Pons (tissue), 1 donor: Measurements from ENCODE around the gene RIMBP2.

ENCODE experiments used
- DNase-seq: peaks from one replicate; pipeline ENCODE4 v3.0.0-alpha.2; 2016; ENCODE audit warnings: low spot score

The RIMBP2 gene

GRCh38 chr12:130481392-130481879 is 234.7 kb downstream of the RIMBP2 start:
- DNase-seq, result no peak

- no peak for DNase-seq
Measured at GRCh38 chr12:130480887-130481286, 235.2 kb downstream of the RIMBP2 start.

- DNase-seq, result no peak
Measured at GRCh38 chr12:130480231-130480630, 235.9 kb downstream of the RIMBP2 start.

GRCh38 chr12:130479401-130480125 is 236.5 kb downstream of the RIMBP2 start:
- DNase-seq, result no peak

GRCh38 chr12:130478786-130479185 is 237.3 kb downstream of the RIMBP2 start:
- no peak for DNase-seq

DNA sequence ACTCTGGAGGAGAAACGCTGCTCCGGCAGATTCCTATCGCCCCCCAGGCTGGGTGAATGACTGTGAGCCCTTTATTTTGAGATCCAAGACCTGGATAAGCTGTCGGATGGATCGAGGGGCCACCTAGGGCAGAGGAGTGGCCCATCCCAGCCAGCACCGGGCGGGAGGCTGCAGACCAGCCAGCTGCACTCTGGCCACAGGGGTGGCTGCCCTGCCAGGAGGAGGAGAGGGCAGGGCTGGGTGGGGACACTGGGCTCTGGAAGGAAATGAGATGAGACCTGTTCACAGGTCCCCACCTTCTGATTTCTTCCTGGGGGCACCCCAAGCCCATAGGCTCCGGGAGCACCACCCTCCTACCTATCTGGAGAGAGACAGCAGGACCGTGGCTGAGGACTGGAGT is 238.4 kb downstream of the RIMBP2 start:
- no peak for DNase-seq

- no peak for DNase-seq
Measured at GRCh38 chr12:130477266-130477665, 238.8 kb downstream of the RIMBP2 start.

- no peak for DNase-seq
Measured at GRCh38 chr12:130476451-130477135, 239.5 kb downstream of the RIMBP2 start.

DNA sequence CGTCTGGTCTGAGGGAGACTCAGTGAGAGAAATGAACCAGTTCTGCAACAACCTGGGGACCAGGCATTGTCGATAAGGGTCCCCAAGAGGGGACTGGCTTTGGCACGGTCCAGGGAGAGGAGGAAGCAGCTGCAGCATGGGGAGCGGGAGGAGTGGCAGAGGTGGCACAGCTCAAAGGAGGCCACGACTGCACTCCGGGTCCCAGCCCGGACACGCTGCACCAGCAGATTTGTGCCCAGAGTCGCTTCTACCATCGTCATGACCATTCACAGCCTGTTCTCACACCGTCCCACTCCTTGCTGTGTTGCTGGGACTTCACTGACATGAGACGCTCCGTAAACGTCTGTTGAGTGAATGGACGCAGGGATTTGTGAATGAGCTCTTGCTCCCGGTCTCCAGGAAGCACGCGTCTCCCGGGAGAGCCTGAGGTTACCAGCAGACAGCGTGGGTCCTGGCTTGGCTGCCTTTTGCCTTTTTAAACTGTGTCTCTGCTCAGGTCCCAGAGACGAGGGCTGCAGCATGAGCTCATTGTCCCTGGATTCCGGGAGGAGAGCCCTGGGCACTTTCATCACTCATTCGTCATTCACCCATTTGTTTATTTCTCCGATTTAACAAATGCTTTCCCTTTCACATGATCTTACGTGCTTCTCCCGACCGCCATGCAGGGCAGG is 241.4 kb downstream of the RIMBP2 start:
- DNase-seq, result peak; percentile 6

DNA sequence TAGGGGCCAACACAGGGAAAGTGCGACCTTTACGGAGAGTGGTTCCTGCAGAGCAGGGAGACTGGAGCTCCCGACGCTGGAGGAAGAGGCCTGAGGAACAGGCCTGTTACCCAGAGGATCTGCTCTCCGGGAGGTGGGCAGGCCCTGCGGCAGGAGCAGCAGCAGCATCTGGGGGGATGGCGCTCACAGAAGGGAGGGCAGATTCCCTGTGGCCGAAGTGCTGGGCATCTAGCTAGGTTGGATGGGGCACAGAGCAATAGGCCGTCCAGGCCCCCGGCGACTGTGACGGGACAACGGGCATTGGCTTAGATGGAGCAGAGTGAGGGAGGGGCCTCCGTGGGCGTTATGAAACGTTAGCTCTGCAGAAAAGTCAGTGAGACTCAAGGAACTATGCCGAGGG is 242.8 kb downstream of the RIMBP2 start:
- no peak for DNase-seq

- no peak for DNase-seq
Measured at GRCh38 chr12:130470969-130471368, 245.1 kb downstream of the RIMBP2 start.

- no peak for DNase-seq
Measured at GRCh38 chr12:130469552-130469951, 246.5 kb downstream of the RIMBP2 start.

GRCh38 chr12:130468700-130469245 is 247.3 kb downstream of the RIMBP2 start:
- no peak for DNase-seq

- DNase-seq, result no peak
Measured at GRCh38 chr12:130468186-130468585, 247.9 kb downstream of the RIMBP2 start.

GRCh38 chr12:130465626-130466025 is 250.5 kb downstream of the RIMBP2 start:
- no peak for DNase-seq

- DNase-seq, result no peak
Measured at GRCh38 chr12:130465046-130465445, 251.1 kb downstream of the RIMBP2 start.

GRCh38 chr12:130463818-130464670 is 252.1 kb downstream of the RIMBP2 start:
- no peak for DNase-seq

GRCh38 chr12:130463275-130463658 is 252.8 kb downstream of the RIMBP2 start:
- DNase-seq, result no peak

DNA sequence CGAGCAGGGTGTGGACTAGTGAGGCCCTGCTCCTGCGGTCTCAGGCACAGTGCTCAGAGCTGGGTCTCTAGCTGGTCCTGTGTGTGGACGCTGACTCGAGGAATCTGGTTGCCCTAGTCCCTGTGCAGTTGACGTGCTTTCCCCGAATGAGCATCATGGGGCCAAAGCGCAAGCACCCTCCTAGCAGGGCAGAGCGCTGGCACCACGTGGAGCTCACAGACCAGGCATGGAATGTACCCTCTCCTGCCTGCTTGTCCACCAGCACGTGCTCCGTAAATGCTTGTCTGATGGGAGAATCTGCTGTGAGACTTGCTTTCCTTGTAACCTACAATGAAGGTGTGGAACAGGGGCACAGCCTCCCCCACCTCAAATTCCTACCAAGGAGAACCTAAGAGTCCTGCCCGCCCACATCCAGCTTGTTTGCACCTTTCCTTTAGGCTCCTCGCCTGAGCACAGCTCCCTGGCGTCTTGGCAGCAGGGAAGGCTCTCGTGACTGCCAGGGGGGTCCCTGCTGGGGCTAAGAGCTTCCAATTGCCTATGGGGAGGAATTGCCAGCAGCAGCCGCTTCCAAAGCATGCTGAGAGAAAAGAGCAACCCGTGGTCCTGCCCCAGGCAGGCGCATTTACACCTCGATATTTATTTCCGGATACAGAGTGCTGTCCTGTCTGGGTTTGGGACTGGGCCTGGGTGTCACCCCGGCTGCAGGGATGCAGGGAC is 253.4 kb downstream of the RIMBP2 start:
- no peak for DNase-seq

GRCh38 chr12:130461839-130462557 is 254.1 kb downstream of the RIMBP2 start:
- no peak for DNase-seq
